HuH-7 (cell line): ENCODE results near the gene ZNF674.
"Not testable (repeated sequence)": the region's sequence is repeated elsewhere in the genome, so short reads cannot be mapped to it uniquely, and the experiment has no call there.

Experiments
- DNase-seq: peaks from one replicate; pipeline ENCODE4 v3.0.0; 2011; ENCODE audit warnings: low spot score

ZNF674 gene

DNA sequence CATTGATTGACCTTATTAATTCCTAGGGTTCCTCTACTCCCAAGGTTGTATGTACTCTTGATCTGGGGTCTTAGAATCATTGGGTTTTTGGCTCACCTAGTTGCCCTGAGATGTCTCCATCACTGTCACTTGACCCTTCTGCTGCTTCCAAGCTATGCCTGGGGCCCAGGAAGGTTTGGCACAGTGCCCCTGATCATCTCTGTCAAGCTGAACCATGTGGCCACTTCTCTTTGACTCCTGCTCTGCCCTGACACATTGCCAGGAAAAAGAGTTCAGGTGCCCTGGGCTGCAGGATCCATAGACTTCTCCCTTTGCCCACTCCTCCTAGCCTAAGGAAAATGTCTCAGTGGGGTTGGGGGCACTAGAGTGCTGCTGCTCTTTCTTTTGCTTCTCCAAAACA, 24.4 kb upstream of the ZNF674 start:
- DNase-seq = no peak

DNA sequence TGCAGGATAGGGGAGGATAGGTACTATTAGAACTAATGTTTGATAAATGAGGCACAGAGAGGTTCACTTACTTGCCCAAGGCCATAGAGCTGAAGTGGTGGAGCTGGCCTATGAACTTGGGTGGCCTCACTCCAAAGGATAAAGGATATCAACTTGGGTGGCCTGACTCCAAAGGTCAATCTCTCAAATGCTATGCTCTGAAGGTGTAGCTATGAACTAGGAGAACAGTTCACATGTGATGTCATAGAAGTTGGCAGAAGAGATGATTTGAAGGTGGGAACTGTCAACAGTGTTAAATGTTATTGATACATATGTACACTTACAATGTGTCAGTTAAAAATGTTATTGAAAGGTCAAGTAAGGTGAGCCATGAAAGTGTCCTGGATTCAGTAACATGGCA, 22.2 kb upstream of the ZNF674 start:
- no peak for DNase-seq

DNA sequence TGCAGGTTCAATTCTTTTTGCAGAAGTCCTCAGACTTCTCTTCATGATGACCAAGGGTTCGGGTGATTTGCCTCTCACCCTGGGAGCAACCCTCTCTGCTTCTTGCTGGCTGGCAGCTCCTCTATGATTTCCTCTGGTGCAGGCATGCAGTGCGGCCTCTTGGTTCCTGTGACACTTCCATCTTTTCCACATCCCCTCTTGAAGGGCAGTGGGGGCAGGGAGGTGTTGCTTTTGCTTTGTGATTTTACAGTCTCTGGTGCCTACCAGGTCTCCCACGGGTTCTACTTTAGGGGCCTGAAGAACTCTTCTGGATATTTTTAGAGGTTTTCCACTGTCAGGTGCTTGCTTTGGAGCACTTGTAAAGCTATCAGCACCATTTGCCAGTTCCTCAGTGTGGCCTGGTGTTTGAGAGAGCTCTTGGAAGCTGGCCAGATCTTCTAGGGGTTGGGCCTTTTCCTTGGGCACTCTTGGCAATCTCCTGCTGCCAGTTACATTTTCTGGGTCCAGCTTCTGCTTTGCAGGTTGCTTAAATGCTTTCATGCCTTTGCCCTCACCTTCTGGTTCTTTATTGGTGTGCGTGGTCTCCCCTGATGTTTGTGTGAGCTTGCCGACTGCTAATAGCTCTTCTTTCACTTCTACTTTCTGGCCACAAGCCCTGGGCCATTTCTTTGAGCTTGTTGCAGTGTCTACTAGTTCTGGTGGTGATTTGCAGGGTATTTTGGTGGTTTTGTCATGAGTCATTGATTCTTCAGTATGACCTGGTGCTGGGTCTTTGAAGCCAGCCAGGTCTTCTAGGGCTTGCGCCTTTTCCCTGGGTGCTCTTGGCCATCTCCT, 16.8 kb upstream of the ZNF674 start:
- DNase-seq = no peak

DNA sequence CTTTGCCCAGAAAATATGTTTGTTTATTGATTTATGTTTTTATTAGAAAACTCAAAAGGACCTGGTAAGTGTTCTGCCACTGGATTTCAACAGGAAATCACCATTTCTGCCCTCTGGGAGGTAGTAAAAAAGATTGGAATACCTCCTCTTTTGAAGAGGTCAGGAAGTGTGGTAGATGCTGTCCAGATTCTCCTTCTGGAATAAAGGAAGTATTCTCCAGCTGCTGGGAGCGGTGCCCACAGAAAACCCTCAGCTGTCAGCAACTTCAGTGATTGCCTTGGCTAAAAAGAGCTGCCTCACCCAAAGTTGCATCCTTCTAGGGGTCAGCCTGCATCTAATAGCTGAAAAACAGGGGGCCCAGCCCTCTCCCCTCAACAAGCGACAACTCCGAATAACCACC, 13.8 kb upstream of the ZNF674 start:
- DNase-seq = no peak

DNA sequence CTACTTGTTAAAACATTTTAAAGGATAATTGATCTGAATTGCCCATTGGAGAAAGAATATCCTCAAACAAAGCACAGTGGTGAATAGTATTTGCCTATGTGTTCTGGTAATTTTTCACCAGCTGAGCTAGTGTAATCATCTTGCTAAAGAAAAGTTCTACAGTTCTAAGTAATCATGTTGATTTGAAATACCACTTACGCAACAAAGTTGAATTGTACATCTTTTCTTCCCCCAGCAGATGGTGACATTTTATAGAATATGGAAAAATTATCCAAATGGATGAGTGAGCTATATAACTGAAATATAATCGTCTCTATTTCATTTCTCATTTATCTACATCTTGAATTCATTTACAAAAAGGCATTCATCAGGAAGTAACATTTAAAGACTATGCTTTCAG, 9.7 kb upstream of the ZNF674 start:
- no peak for DNase-seq

DNA sequence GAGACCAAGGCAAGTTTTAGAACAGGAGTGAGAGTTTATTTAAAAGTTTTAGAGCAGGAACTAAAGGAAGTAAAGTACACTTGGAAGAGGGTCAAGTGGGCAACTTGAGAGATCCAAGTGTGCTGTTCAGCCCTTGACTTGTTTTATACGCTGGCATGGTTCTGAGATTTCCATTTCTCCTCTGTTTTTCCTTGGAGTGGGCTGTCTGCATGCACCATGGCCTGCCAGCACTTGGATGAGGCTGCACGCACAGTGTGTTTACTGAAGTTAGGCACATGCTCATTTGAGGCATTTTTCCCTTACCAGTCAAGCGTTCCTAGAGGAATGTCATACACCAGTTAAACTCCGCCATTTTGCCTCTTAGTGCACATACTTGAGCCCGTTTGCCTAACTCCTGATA, 8.7 kb upstream of the ZNF674 start:
- DNase-seq = no peak

DNA sequence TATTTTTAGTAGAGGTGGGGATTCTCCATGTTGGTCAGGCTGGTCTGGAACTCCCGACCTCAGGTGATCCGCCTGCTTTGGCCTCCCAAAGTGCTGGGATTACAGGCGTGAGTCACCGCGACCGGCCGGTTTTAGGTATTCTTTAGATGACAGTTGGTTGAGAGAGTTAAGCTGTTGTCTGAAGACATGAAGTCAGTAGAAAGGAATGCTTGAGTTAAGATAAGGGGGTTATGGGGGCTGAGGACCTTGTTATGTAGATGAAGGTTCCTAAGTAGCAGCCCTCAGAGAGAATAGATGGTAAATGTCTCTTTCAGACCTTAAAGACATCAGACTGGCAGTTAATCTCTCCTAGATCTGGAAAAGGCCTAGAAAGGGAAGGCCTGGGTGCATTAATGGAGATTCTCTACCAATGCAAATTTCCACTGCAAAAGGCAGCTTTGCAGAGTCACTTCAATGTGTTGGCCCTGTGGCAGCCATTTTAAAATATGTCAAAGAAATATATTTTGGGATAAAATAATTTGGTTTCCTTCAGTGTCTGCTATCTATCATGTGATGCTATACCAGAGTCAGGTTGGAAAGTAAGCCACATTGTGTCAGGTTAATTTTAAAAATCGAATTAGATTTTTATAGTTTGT, 6.4 kb upstream of the ZNF674 start:
- no peak for DNase-seq

DNA sequence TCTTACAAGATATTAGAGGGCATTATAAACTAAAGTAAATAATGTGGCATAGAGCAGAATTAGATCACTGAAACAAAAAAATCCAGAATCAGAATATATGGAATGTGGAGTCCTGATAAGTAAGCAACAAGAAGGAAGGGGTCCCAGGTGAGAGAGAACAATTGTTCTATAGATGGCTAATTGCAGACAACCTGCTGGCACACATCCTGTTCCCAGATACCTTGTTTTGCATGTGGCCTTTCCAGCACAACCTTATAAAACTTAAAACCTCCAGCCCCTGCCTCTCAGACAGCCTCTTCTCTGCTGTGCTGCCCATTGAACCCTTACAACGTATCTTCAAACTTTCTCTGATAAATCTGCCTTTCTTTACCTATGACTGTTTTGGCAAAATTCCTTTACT, 4.7 kb upstream of the ZNF674 start:
- DNase-seq = no peak

DNA sequence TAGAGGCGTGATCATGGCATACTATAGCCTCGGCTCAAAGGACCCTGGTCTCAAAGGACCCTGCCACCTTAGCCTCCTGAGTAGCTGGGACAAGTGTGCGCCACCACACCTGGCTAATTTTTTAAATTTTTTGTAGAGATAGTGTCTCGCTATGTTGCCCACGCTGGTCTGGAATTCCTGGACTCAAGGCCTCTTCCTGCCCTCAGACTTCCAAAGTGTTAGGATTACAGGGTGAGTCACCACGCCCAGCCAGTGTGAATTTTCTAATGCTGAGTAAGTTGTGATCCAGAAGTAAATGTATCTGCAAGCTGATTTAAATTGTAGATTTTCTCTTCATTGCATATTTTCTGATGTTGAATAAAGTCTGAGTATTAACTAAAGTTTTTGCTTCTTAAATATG, 2.6 kb upstream of the ZNF674 start:
- DNase-seq = no peak

DNA sequence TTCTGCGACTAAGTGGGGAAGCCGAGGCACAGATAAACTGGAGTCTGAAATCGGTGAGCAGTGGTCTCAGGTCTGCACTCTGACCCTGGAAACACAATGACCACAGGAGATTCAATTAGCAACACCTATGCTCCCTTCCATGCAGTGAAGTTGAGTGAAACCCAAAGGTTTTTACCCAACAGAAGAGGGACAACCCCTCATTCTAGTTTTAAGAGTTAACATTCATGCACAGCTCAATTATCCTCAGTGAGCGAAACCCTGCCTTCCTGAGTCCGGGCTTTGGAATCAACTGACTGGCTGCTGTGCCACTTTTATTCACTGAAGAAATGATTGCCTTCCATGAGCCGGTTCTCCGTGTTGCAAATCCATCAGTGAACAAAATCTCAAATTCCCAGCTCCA, 694 bp downstream of the ZNF674 start:
- DNase-seq = not testable (repeated sequence)

DNA sequence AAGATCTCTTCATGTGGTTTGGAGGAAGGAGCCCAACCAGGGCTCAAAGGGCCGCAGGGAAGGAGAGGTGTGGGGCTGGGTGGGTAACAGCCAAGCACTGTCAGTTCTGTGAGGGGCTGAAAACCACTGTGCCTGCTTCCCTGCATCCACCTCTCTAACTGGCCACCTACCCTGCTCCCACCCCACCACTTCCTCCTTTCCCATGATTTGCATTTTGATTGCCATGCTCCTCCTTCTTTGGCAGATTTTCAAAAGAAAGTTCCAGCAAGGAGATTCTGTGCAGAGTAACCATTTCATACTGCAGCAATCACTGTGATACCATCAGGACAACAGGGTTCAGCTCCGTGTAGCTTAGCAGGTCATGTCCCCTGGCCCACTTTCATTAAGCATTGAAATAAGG, 1.8 kb downstream of the ZNF674 start:
- no peak for DNase-seq

DNA sequence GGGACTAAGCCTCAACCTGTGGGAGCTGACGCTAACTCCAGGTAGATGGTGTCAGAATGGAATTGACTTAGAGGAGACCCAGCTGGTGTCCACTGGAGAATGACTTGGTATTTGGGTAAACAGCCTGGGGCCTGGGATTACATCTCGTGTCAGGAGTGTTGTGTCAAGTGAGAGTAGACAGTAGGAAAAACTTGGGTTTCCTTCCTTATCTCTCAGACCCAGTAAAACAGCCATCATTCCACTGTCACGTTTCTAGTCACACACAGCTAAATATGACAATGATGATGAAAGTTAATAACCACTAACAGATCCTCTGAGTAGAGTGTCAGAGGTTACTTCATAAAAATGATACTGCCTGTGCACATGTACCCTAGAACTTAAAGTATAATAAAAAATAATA, 13.8 kb downstream of the ZNF674 start:
- DNase-seq = no peak

DNA sequence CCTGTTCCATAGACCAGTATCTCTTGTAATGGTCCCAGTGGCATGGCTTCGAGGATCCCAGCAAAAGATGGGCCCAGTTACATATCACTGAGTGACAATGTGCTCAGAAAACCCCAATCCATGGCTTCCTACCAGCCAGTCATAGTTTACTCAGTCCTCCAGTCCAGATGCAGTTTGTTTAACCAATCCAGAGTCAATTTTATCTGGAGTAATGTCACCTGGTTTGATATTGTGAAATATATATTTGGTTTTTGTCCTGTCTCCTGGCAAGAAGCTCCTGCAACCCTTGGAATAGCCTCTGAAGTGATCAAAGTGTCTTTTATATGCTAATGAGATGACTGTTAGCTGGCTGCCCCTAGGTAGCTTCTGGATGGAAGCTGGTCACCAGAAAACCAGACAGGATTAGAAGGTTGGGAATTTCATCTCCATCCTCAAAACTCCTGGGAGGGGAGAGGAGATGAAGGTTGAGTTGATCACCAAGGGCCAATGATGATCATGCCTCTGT, 14.8 kb downstream of the ZNF674 start:
- DNase-seq = not testable (repeated sequence)

DNA sequence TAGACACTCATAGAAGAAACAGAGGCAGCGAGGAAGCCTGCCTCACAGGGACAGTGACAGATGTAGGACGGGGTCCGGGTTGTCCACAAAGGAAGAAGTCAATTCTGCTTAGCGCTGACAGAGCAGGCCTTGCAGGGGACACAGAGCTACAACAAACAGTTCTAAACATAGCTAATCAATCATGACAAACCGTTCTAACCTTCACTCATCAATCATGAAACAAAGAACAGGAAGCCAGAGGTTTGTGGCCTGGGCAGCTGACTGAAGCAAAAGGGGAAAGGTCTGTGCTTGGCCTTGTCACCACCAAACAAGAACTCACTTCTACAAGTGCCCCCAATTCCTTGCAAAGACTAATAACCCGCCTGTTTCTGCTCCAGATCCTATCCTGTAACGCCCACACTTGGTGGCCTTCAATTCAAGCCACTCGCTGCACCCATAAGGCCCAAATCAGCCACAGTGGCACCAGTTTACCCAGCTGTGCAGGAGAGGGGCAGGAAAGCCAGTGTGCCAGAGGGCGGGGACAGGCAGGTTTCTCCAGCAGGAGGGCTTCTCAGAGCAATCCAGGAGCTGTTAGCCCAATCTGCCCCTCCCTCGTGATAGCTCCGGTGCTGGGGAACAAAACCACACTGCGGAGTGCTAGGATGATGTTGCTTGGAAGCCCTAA, 15.3 kb downstream of the ZNF674 start:
- not testable (repeated sequence) for DNase-seq

DNA sequence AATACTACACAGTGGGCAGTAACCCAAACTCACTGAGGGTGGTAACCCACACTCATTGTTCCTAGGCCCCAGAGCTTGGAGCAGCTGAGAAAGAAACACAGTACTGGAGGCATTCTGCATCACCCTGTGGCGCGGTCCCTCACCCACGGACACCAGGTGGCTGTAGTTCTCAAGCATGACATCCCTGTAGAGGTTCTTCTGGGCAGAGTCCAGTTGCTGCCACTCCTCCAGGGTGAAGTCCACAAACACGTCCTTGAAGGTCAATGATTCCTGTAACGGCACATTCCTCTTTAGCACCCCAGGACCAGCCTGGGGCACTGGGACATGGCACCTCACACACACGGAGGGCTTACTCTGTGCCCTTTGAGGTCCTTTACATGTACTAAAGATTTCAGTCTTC, 16.6 kb downstream of the ZNF674 start:
- DNase-seq = not testable (repeated sequence)

DNA sequence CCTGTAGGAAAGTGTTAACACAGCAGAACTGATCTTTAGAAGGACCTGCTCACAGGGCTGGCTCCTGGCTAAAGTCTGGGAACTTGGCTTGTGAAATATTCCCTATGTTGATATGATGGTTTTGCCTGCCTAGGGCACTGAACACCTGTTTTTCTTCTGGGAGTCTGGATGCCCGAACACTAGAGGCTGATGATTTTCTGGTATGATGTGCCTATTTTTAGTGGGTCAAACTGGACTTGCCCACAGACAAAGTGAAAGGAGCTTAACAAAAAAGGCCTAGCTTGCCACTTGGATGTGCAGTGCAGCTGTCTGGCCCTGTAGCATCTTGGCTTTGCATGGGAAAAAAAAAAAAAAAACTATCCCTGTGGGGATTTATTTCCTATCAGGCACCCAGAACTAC, 39.1 kb downstream of the ZNF674 start:
- DNase-seq = no peak

DNA sequence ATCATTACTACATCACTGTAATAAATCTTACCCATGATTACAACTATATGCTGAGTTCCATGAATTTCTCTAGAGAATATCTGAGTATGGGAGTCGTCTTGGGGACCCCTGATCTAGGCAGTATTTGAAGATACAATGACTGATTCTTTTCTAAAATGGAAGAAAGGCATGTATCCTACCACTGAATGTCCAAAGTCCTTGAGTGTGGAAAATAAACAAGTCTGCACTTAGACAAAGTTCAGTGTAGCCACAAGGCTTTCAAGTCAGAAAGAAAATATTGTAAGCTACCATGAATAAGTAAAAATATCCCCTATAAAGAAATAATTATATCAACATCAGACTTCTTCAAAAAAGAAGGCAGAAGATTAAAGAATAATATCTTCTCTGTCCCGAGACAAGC, 42.4 kb downstream of the ZNF674 start:
- no peak for DNase-seq

DNA sequence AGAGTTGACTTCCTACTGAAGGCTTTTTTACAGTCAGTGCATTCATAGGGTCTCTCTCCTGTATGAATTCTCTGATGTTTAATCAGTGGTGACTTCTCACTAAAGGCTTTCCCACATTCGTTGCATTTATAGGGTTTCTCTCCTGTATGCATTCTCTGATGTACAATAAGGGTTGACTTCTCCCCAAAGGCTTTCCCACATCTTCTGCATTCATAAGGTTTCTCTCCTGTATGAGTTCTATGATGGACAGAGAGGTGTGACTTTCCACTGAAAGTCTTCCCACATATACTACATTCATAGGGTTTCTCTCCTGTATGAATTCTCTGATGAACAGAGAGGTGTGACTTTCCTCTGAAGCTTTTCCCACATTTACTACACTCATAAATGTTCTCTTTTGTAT, 45.2 kb downstream of the ZNF674 start:
- DNase-seq = no peak

DNA sequence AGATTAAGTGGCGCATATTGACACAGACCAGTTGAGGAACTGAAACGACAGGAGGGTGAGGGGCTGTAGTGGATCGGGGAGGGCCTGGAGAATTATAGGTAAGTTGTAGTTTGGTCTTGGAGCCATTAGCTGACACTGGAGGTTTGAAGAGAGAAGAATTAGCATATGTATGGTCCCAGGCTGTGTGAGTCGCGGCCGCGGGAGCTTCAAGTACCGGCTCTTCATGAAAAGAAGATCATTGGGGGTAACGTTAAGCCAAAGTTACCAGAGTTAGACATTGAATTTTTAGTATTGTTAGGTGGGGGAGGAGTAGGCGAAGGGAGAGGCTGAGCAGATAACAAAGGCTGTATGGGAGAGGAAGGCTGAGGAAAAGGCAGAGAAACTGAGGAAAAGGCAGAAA, 56.5 kb downstream of the ZNF674 start:
- DNase-seq = no peak

DNA sequence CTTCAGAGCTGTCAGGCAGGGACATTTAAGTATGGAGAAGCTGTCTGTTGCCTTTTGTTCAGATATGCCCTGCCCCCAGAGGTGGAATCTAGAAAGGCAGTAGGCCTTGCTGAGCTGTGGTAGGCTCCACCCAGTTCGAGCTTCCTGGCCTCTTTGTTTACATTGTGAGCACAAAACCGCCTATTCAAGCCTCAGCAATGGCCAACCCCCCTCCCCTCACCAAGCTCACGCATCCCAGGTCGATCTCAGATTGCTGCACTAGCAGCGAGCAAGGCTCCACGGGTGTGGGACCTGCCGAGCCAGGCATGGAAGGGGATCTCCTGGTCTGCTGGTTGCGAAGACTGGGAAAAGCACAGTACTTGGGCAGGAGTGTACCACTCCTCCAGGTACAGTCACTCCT, 59.3 kb downstream of the ZNF674 start:
- no peak for DNase-seq

DNA sequence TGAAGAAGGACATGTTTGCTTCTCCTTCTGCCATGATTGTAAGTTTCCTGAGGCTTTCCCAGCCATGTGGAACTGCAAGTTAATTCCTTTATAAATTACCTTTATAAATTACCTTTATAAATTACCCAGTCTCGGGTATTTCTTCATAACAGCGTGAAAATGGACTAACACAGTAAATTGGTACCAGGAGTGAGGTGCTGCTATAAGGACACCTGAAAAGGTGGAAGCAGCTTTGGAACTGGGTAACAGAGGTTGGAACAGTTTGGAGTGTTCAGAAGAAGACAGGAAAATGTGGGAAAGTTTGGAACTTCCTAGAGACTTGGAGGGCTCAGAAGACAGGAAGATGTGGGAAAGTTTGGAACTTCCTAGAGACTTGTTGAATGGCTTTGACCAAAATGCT, 66.6 kb downstream of the ZNF674 start:
- not testable (repeated sequence) for DNase-seq

DNA sequence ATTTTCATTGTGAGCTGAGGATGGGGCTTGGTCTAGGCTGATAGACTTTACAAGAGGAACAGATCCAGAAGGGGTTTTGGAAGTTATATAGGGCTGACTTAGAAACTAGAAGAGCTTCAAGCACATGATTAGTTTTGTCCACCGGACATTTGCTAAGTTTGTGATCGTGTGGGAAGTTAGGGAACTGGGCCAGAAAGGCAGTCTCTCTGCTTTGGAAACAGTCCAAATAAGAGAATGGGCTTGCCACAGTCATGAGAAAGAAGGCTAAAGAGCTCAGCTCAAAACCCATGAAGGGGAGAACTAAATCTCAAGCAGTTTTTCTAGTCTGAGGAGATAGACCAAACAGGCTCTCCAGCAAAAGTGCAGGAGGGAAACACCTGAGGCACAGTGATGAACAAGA, 67.8 kb downstream of the ZNF674 start:
- no peak for DNase-seq

DNA sequence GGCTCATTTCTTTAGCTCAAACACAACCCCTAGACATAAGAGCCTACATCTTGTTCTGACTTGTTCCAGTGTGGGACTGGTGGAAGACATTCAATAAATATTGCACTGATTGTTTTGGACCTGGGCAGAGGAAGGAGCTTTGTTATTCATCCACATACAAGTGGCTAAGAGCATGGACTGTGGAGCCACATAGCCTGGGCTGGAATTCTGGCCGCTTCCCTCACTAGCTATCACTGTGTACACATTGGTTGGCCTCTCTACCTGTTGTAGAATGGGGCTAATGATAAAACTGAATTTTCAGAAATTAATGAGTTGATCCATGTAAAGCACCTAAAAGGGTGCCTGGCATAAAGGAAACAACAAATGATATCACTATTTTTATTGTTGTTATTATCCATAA, 80.0 kb downstream of the ZNF674 start:
- no peak for DNase-seq
